Subcutaneous abdominal adipose tissue (tissue), 5 donors: ENCODE results near the gene LARP4B.

ENCODE experiments used
- H3K27ac ChIP-seq: one replicate; pipeline ENCODE4 v1.7.0; 2013; ENCODE audit warnings: low read depth, mild to moderate bottlenecking, inconsistent platforms, low read length, moderate library complexity
- H3K27me3 ChIP-seq, 5 donors: one replicate each; pipeline ENCODE4 v1.7.0; 2013; ENCODE audit warnings: low read length in 5 of 5, inconsistent platforms in 1 of 5; ENCODE audit not compliant: control insufficient read depth in 5 of 5, insufficient read depth in 4 of 5
- H3K36me3 ChIP-seq, 5 donors: one replicate each; pipeline ENCODE4 v1.7.0; 2013; ENCODE audit warnings: low read length in 5 of 5; ENCODE audit not compliant: control insufficient read depth in 5 of 5, insufficient read depth in 5 of 5
- H3K4me1 ChIP-seq, 5 donors: one replicate each; pipeline ENCODE4 v1.7.0; 2013; ENCODE audit warnings: low read length in 5 of 5, mild to moderate bottlenecking in 3 of 5, moderate library complexity in 1 of 5; ENCODE audit not compliant: control insufficient read depth in 5 of 5, insufficient read depth in 5 of 5
- H3K4me3 ChIP-seq, 5 donors: one replicate each; pipeline ENCODE4 v1.7.0; 2013; ENCODE audit warnings: low read length in 5 of 5, low read depth in 1 of 5
- H3K9ac ChIP-seq, 5 donors: one replicate each; pipeline ENCODE4 v1.7.0; 2013; ENCODE audit warnings: low read length in 5 of 5, mild to moderate bottlenecking in 4 of 5, moderate library complexity in 3 of 5
- H3K9me3 ChIP-seq, 5 donors: one replicate each; pipeline ENCODE4 v1.7.0; 2013; ENCODE audit warnings: low read length in 5 of 5; ENCODE audit not compliant: control insufficient read depth in 5 of 5
- donor health status: healthy.
- donor health status: healthy.
- donor health status: healthy.
- donor health status: healthy.
- donor health status: healthy.

Gene LARP4B

DNA sequence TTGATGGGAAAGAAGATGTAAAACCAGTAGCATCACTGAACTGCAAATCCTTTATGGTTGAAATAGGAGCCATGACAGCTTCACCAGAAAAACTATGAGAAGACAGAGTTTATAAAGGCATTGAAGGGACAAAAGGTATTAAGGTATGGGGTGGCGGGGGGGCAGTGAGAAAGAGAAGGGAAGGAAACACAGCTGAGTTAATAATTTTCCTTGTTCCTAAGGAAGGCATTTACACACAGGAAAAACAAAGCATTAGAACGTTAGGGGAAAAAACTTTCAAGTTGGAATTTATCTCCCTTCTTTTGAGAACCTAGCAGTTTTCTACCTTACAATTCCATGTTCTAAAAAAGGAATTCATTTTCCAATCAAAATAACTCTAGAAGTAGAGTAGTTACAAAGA lies 4.4 kb downstream of the LARP4B start:
- H3K4me3 ChIP-seq = no peak overlapping the region
- no peaks in the 10 kb centered on the region for H3K27me3 ChIP-seq
- no peak overlapping the region for H3K27ac ChIP-seq
- H3K36me3 ChIP-seq = peaks cover 0 to 13% (median 4%) of the 10 kb centered on the region in 5 donors
- H3K9ac ChIP-seq = peak overlapping the region in 1 of 5 donors; percentile 10
- peaks cover 2 to 41% (median 37%) of the 10 kb centered on the region in 5 donors for H3K4me1 ChIP-seq
- H3K9me3 ChIP-seq = no peaks in the 10 kb centered on the region

- no peak overlapping the region for H3K27ac ChIP-seq
- H3K9me3 ChIP-seq = no peaks in the 10 kb centered on the region
- peaks cover 0 to 15% (median 4%) of the 10 kb centered on the region in 5 donors for H3K36me3 ChIP-seq
- H3K4me1 ChIP-seq = peaks cover 2 to 48% (median 41%) of the 10 kb centered on the region in 5 donors
- H3K9ac ChIP-seq = no peak overlapping the region
- H3K27me3 ChIP-seq = no peaks in the 10 kb centered on the region
- no peak overlapping the region for H3K4me3 ChIP-seq
Observed at GRCh38 chr10:926075-926698, 5.3 kb downstream of the LARP4B start.

DNA sequence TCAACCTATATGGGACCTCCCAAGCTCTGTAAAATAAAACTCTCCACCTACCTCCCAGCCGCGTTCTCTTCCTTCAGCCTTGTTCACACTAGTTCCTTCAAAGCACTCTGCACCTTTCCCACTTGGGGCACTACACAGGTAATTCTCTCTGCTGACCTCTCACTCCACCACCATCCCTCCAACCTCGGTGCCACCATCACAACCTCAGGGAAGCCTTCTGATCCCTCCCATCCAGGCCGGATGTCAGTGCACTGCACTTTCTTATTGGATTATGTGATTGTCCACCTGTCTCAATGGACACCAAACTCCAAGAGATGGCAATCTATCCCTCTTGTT lies 7.0 kb downstream of the LARP4B start:
- Histone ChIP-seq H3K36me3 (peaks cover 0 to 15% (median 4%) of the 10 kb centered on the region in 5 donors), H3K9ac (no peak overlapping the region), H3K4me3 (no peak overlapping the region), H3K9me3 (no peaks in the 10 kb centered on the region), H3K27ac (no peak overlapping the region), H3K4me1 (peaks cover 2 to 37% (median 32%) of the 10 kb centered on the region in 5 donors), H3K27me3 (no peaks in the 10 kb centered on the region)

- no peak overlapping the region for H3K9ac ChIP-seq
- no peak overlapping the region for H3K4me3 ChIP-seq
- H3K27ac ChIP-seq = no peak overlapping the region
- peaks cover 2 to 32% (median 28%) of the 10 kb centered on the region in 5 donors for H3K4me1 ChIP-seq
- H3K36me3 ChIP-seq = peaks cover 0 to 15% (median 4%) of the 10 kb centered on the region in 5 donors
- H3K9me3 ChIP-seq = no peaks in the 10 kb centered on the region
- H3K27me3 ChIP-seq = no peaks in the 10 kb centered on the region
Observed at GRCh38 chr10:923844-924523, 7.5 kb downstream of the LARP4B start.

- H3K27me3 ChIP-seq = no peaks in the 10 kb centered on the region
- no peak overlapping the region for H3K4me3 ChIP-seq
- no peak overlapping the region for H3K9ac ChIP-seq
- H3K9me3 ChIP-seq = no peaks in the 10 kb centered on the region
- H3K4me1 ChIP-seq = peaks cover 0 to 20% (median 16%) of the 10 kb centered on the region in 5 donors
- H3K36me3 ChIP-seq = peaks cover 0 to 15% (median 4%) of the 10 kb centered on the region in 5 donors
- no peak overlapping the region for H3K27ac ChIP-seq
Observed at GRCh38 chr10:921471-922414, 9.8 kb downstream of the LARP4B start.

DNA sequence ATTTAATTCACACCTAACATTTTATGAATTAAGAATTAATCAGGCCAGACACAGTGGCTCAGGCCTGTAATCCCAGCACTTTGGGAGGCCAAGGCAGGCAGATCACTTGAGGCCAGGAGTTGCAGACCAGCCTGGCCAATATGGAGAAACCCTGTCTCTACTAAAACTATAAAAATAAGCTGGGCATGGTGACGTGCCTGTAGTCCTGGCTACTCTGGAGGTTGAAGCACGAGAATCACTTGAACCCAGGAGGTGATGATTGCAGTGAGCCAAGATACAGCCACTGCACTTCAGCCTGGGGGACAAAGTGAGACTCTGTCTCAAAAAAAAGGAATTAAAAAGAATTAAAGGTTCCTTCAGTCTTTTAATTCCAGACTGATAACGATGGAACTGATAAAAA lies 11.1 kb downstream of the LARP4B start:
- H3K9me3 ChIP-seq = no peaks in the 10 kb centered on the region
- no peaks in the 10 kb centered on the region for H3K27me3 ChIP-seq
- peak overlapping the region in 1 of 5 donors; percentile 47 for H3K9ac ChIP-seq
- H3K36me3 ChIP-seq = peaks cover 0 to 11% (median 2%) of the 10 kb centered on the region in 5 donors
- H3K4me1 ChIP-seq = peaks cover 0 to 15% (median 11%) of the 10 kb centered on the region in 5 donors
- H3K27ac ChIP-seq = no peak overlapping the region
- H3K4me3 ChIP-seq = no peak overlapping the region

- Histone ChIP-seq H3K9ac (no peak overlapping the region), H3K4me3 (no peak overlapping the region), H3K36me3 (peaks cover 0 to 5% (median 0%) of the 10 kb centered on the region in 5 donors), H3K4me1 (peaks cover 0 to 15% (median 11%) of the 10 kb centered on the region in 5 donors), H3K27ac (no peak overlapping the region), H3K27me3 (no peaks in the 10 kb centered on the region), H3K9me3 (no peaks in the 10 kb centered on the region)
Observed at GRCh38 chr10:919481-919880, 12.0 kb downstream of the LARP4B start.

GRCh38 chr10:917999-918398 lies 13.5 kb downstream of the LARP4B start:
- peaks cover 0 to 15% (median 10%) of the 10 kb centered on the region in 5 donors for H3K4me1 ChIP-seq
- no peak overlapping the region for H3K27ac ChIP-seq
- H3K27me3 ChIP-seq = no peaks in the 10 kb centered on the region
- H3K36me3 ChIP-seq = peaks cover 0 to 4% (median 0%) of the 10 kb centered on the region in 5 donors
- no peaks in the 10 kb centered on the region for H3K9me3 ChIP-seq
- H3K9ac ChIP-seq = no peak overlapping the region
- H3K4me3 ChIP-seq = no peak overlapping the region

DNA sequence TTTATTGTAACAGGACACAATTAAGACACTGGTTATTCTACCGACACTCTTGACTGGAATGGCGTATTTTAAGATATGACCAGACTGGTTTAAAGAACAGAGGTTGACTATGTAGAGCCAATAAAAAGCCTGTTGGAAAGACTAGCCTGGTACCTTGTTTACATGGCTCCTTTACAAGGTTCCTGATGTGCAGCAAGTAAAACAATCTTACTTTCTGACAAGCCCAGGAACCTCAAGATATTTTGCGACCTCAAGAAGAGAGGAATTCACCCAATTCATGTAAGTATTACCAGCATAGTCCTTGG lies 14.1 kb downstream of the LARP4B start:
- H3K4me3 ChIP-seq = no peak overlapping the region
- H3K4me1 ChIP-seq = peaks cover 0 to 15% (median 7%) of the 10 kb centered on the region in 5 donors
- no peak overlapping the region for H3K27ac ChIP-seq
- no peaks in the 10 kb centered on the region for H3K27me3 ChIP-seq
- no peaks in the 10 kb centered on the region for H3K9me3 ChIP-seq
- H3K9ac ChIP-seq = no peak overlapping the region
- H3K36me3 ChIP-seq = peaks cover 0 to 4% (median 0%) of the 10 kb centered on the region in 5 donors
